ENCODE measurements around the gene JPT2.
"Not testable (repeated sequence)": the region's sequence is repeated elsewhere in the genome, so short reads cannot be mapped to it uniquely, and the experiment has no call there.

JPT2 gene

GRCh38 chr16:1732071-1732470 lies 54.0 kb downstream of the JPT2 start:
- Mint-ChIP-seq H3K27me3 (ENCODE audit: low read depth) (no peaks in the 10 kb centered on the region), H3K36me3 (ENCODE audit: low read depth) (peaks cover 7% of the 10 kb centered on the region), H3K9me3 (no peaks in the 10 kb centered on the region), H3K4me1 (ENCODE audit: low read depth) (no peaks in the 10 kb centered on the region), H3K4me3 (no peak overlapping the region), H3K27ac (no peak overlapping the region)
- DNase-seq (ENCODE audit: low spot score), result no peak

- not testable (repeated sequence) for H3K36me3 Mint-ChIP-seq (ENCODE audit: low read depth); H3K9me3 Mint-ChIP-seq; H3K4me3 Mint-ChIP-seq; DNase-seq (ENCODE audit: low spot score); H3K27ac Mint-ChIP-seq; H3K4me1 Mint-ChIP-seq (ENCODE audit: low read depth); H3K27me3 Mint-ChIP-seq (ENCODE audit: low read depth)
Observed at GRCh38 chr16:1732551-1732987, 54.5 kb downstream of the JPT2 start.

- Mint-ChIP-seq H3K4me1 (ENCODE audit: low read depth) (no peaks in the 10 kb centered on the region), H3K9me3 (no peaks in the 10 kb centered on the region), H3K27me3 (ENCODE audit: low read depth) (no peaks in the 10 kb centered on the region), H3K4me3 (no peak overlapping the region), H3K27ac (no peak overlapping the region), H3K36me3 (ENCODE audit: low read depth) (no peaks in the 10 kb centered on the region)
- DNase-seq (ENCODE audit: low spot score), result no peak
Observed at GRCh38 chr16:1734123-1734522, 56.0 kb downstream of the JPT2 start.

- Mint-ChIP-seq H3K4me1 (ENCODE audit: low read depth) (no peaks in the 10 kb centered on the region), H3K36me3 (ENCODE audit: low read depth) (no peaks in the 10 kb centered on the region), H3K27me3 (ENCODE audit: low read depth) (no peaks in the 10 kb centered on the region), H3K9me3 (no peaks in the 10 kb centered on the region), H3K4me3 (no peak overlapping the region), H3K27ac (no peak overlapping the region)
- no peak for DNase-seq (ENCODE audit: low spot score)
Observed at GRCh38 chr16:1734816-1735215, 56.7 kb downstream of the JPT2 start.

- no peaks in the 10 kb centered on the region for H3K9me3 Mint-ChIP-seq
- H3K27me3 Mint-ChIP-seq (ENCODE audit: low read depth), result no peaks in the 10 kb centered on the region
- DNase-seq (ENCODE audit: low spot score), result no peak
Observed at GRCh38 chr16:1740234-1740633, 62.2 kb downstream of the JPT2 start.

GRCh38 chr16:1740781-1741490 lies 62.9 kb downstream of the JPT2 start:
- Mint-ChIP-seq H3K4me3 (no peak overlapping the region), H3K27me3 (ENCODE audit: low read depth) (no peaks in the 10 kb centered on the region), H3K36me3 (ENCODE audit: low read depth) (peaks cover 3% of the 10 kb centered on the region), H3K4me1 (ENCODE audit: low read depth) (no peaks in the 10 kb centered on the region), H3K9me3 (no peaks in the 10 kb centered on the region), H3K27ac (no peak overlapping the region)
- no peak for DNase-seq (ENCODE audit: low spot score)

More at GRCh38 chr16:1740234-1740633, 62.2 kb downstream of the JPT2 start:
- Mint-ChIP-seq H3K4me3 (no peak overlapping the region), H3K36me3 (ENCODE audit: low read depth) (peaks cover 3% of the 10 kb centered on the region), H3K27ac (no peak overlapping the region), H3K4me1 (ENCODE audit: low read depth) (no peaks in the 10 kb centered on the region)

GRCh38 chr16:1741553-1742165 lies 63.6 kb downstream of the JPT2 start:
- no peak overlapping the region for H3K27ac Mint-ChIP-seq
- H3K4me3 Mint-ChIP-seq, result no peak overlapping the region
- DNase-seq (ENCODE audit: low spot score), result no peak

GRCh38 chr16:1743376-1744337 lies 65.6 kb downstream of the JPT2 start:
- H3K27ac Mint-ChIP-seq, result no peak overlapping the region
- H3K36me3 Mint-ChIP-seq (ENCODE audit: low read depth), result peaks cover 5% of the 10 kb centered on the region
- H3K4me3 Mint-ChIP-seq, result no peak overlapping the region
- H3K9me3 Mint-ChIP-seq, result no peaks in the 10 kb centered on the region
- no peaks in the 10 kb centered on the region for H3K4me1 Mint-ChIP-seq (ENCODE audit: low read depth)
- DNase-seq (ENCODE audit: low spot score), result no peak
- H3K27me3 Mint-ChIP-seq (ENCODE audit: low read depth), result no peaks in the 10 kb centered on the region

More at GRCh38 chr16:1741553-1742165, 63.6 kb downstream of the JPT2 start:
- Mint-ChIP-seq H3K4me1 (ENCODE audit: low read depth) (no peaks in the 10 kb centered on the region), H3K9me3 (no peaks in the 10 kb centered on the region), H3K27me3 (ENCODE audit: low read depth) (no peaks in the 10 kb centered on the region), H3K36me3 (ENCODE audit: low read depth) (peaks cover 3% of the 10 kb centered on the region)

- H3K36me3 Mint-ChIP-seq (ENCODE audit: low read depth), result peaks cover 5% of the 10 kb centered on the region
- H3K27me3 Mint-ChIP-seq (ENCODE audit: low read depth), result no peaks in the 10 kb centered on the region
- no peaks in the 10 kb centered on the region for H3K9me3 Mint-ChIP-seq
- no peaks in the 10 kb centered on the region for H3K4me1 Mint-ChIP-seq (ENCODE audit: low read depth)
- no peak for DNase-seq (ENCODE audit: low spot score)
- H3K27ac Mint-ChIP-seq, result no peak overlapping the region
- no peak overlapping the region for H3K4me3 Mint-ChIP-seq
Observed at GRCh38 chr16:1744338-1744840, 66.3 kb downstream of the JPT2 start.

GRCh38 chr16:1745181-1745899 lies 67.3 kb downstream of the JPT2 start:
- no peaks in the 10 kb centered on the region for H3K27me3 Mint-ChIP-seq (ENCODE audit: low read depth)
- H3K4me3 Mint-ChIP-seq, result no peak overlapping the region
- no peak overlapping the region for H3K27ac Mint-ChIP-seq
- DNase-seq (ENCODE audit: low spot score), result no peak
- H3K4me1 Mint-ChIP-seq (ENCODE audit: low read depth), result no peaks in the 10 kb centered on the region
- no peaks in the 10 kb centered on the region for H3K9me3 Mint-ChIP-seq
- peaks cover 5% of the 10 kb centered on the region for H3K36me3 Mint-ChIP-seq (ENCODE audit: low read depth)

- Mint-ChIP-seq H3K27me3 (ENCODE audit: low read depth) (no peaks in the 10 kb centered on the region), H3K4me3 (no peak overlapping the region), H3K4me1 (ENCODE audit: low read depth) (no peaks in the 10 kb centered on the region), H3K36me3 (ENCODE audit: low read depth) (peaks cover 5% of the 10 kb centered on the region), H3K27ac (no peak overlapping the region), H3K9me3 (no peaks in the 10 kb centered on the region)
- no peak for DNase-seq (ENCODE audit: low spot score)
Observed at GRCh38 chr16:1745900-1746692, 68.0 kb downstream of the JPT2 start.

- no peak for DNase-seq (ENCODE audit: low spot score)
- H3K9me3 Mint-ChIP-seq, result no peaks in the 10 kb centered on the region
- no peaks in the 10 kb centered on the region for H3K27me3 Mint-ChIP-seq (ENCODE audit: low read depth)
- H3K36me3 Mint-ChIP-seq (ENCODE audit: low read depth), result peaks cover 4% of the 10 kb centered on the region
- H3K27ac Mint-ChIP-seq, result no peak overlapping the region
- H3K4me1 Mint-ChIP-seq (ENCODE audit: low read depth), result no peaks in the 10 kb centered on the region
- H3K4me3 Mint-ChIP-seq, result no peak overlapping the region
Observed at GRCh38 chr16:1746693-1747195, 68.7 kb downstream of the JPT2 start.

GRCh38 chr16:1747934-1748333 lies 69.9 kb downstream of the JPT2 start:
- DNase-seq (ENCODE audit: low spot score), result no peak
- Mint-ChIP-seq H3K27ac (no peak overlapping the region), H3K27me3 (ENCODE audit: low read depth) (no peaks in the 10 kb centered on the region), H3K36me3 (ENCODE audit: low read depth) (peaks cover 8% of the 10 kb centered on the region), H3K4me1 (ENCODE audit: low read depth) (no peaks in the 10 kb centered on the region), H3K9me3 (no peaks in the 10 kb centered on the region), H3K4me3 (no peak overlapping the region)
